ENCODE data around the gene LRRD1.

DNA sequence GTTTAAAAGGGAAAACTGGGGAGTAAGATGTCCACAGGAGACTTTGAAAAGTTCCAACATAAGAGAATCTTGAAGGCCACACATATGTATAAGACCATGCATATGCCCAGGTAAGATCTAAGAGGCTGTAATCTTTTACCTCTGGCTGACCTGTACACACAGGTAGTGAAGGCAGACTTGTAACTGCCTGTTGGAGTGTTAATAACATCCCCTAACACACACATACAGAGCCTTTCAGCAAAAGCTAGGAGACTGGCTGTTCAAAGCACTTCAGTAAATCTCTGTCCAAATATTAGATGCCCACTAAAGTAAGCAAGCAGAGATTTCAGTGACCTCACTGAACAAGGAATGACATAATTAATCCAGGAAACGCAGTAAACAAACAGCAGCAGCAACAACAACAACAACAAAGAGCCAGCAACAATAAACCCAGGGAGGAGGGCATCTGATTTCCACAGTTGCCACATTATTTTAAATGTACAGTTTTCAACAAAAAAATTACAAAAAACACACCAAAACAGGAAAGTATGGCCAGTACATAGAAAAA is 59.7 kb downstream of the LRRD1 start:
- TF ChIP-seq, protein P1, sequence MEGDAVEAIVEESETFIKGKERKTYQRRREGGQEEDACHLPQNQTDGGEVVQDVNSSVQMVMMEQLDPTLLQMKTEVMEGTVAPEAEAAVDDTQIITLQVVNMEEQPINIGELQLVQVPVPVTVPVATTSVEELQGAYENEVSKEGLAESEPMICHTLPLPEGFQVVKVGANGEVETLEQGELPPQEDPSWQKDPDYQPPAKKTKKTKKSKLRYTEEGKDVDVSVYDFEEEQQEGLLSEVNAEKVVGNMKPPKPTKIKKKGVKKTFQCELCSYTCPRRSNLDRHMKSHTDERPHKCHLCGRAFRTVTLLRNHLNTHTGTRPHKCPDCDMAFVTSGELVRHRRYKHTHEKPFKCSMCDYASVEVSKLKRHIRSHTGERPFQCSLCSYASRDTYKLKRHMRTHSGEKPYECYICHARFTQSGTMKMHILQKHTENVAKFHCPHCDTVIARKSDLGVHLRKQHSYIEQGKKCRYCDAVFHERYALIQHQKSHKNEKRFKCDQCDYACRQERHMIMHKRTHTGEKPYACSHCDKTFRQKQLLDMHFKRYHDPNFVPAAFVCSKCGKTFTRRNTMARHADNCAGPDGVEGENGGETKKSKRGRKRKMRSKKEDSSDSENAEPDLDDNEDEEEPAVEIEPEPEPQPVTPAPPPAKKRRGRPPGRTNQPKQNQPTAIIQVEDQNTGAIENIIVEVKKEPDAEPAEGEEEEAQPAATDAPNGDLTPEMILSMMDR (IDR thresholded peaks at IDR 0.05), result no peak
- TF ChIP-seq POLR2A (IDR thresholded peaks at IDR 0.05) (no peak), EP300 (IDR thresholded peaks at IDR 0.05) (no peak), POLR2AphosphoS5 (IDR thresholded peaks at IDR 0.05) (no peak)
